22Rv1 (cell line): ENCODE results near the gene TPMT.

Experiments
- CTCF ChIP-seq: fragments of 450-650 bp; IDR thresholded peaks from 2 replicates; pipeline ENCODE4 v1.5.1; 2017; ENCODE audit warnings: mild to moderate bottlenecking
- ZFX ChIP-seq: fragments of 450-650 bp; IDR thresholded peaks from 2 replicates; pipeline ENCODE4 v1.6.1; 2017; ENCODE audit warnings: antibody characterized with exemption, borderline replicate concordance

- TF ChIP-seq CTCF (no peak), ZFX (no peak)
These were observed 35.6 kb downstream of the TPMT start for GRCh38 chr6:18119236-18119635.
